GM12864 (cell line): ENCODE data around the gene C1orf105.

Source experiments
- DNase-seq: peaks from one replicate; pipeline ENCODE4 v3.0.0-alpha.2; 2011; ENCODE audit warnings: low read depth
- H3K4me3 ChIP-seq: 2 replicates; pipeline ENCODE4 v1.5.1; 2011; ENCODE audit warnings: mild to moderate bottlenecking, low read depth, low read length, control low read depth
- TF ChIP-seq, protein P1 (sequence below): IDR thresholded peaks from 2 replicates; pipeline ENCODE4 v1.5.1; 2011; ENCODE audit warnings: low read depth, mild to moderate bottlenecking, moderate library complexity, low read length, control low read depth, inconsistent platforms; ENCODE audit errors: missing control alignments

Gene C1orf105

GRCh38 chr1:172478485-172478884, 58.0 kb downstream of the C1orf105 start:
- DNase-seq: no peak
- TF ChIP-seq, protein P1, sequence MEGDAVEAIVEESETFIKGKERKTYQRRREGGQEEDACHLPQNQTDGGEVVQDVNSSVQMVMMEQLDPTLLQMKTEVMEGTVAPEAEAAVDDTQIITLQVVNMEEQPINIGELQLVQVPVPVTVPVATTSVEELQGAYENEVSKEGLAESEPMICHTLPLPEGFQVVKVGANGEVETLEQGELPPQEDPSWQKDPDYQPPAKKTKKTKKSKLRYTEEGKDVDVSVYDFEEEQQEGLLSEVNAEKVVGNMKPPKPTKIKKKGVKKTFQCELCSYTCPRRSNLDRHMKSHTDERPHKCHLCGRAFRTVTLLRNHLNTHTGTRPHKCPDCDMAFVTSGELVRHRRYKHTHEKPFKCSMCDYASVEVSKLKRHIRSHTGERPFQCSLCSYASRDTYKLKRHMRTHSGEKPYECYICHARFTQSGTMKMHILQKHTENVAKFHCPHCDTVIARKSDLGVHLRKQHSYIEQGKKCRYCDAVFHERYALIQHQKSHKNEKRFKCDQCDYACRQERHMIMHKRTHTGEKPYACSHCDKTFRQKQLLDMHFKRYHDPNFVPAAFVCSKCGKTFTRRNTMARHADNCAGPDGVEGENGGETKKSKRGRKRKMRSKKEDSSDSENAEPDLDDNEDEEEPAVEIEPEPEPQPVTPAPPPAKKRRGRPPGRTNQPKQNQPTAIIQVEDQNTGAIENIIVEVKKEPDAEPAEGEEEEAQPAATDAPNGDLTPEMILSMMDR: no peak
- no peak overlapping the region for H3K4me3 ChIP-seq

- TF ChIP-seq, protein P1: no peak
- no peak for DNase-seq
- no peak overlapping the region for H3K4me3 ChIP-seq
Measured at GRCh38 chr1:172480431-172480830, 59.9 kb downstream of the C1orf105 start.

GRCh38 chr1:172482044-172482443, 61.6 kb downstream of the C1orf105 start:
- no peak for DNase-seq
- H3K4me3 ChIP-seq: no peak overlapping the region
- TF ChIP-seq, protein P1: no peak

DNA sequence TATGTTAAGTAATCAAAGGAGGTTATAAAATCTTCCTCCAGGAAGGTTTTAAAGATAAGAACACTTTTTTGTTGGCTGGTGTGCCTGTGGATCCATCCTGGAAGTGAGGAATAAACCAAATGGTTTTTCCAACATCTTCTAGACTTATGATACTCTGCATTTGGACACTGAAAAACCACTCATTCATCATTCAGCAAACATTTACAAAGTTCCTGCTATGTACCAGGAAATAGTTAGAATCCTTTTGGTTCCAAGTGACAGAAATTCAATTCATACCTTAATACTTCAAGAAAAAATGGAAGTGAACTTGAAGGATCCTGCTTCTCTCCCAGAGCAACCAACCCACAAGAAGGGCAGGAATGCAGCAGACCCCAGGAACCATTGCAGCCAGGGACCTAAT, 63.0 kb downstream of the C1orf105 start:
- DNase-seq: no peak
- TF ChIP-seq, protein P1: no peak
- no peak overlapping the region for H3K4me3 ChIP-seq

DNA sequence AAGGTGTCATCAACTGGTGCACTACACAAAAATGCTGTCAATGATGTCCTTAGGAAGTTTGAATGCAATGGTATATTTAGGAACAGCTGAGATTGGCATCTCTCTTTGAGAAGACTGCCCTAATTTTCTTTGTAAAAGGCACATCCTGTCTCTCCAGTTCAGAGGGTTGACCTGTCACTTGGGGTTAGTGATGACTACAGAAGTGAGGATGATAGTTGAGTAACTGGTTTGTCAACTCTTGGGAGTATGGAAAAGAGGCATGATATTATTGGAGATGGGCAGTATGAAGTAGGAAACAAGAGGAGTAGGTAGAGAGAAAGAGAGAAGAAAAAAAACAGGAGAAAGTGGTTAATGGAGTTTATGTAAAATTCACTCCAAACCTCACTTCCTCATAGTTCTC, 63.8 kb downstream of the C1orf105 start:
- DNase-seq: no peak
- H3K4me3 ChIP-seq: no peak overlapping the region
- TF ChIP-seq, protein P1: no peak

DNA sequence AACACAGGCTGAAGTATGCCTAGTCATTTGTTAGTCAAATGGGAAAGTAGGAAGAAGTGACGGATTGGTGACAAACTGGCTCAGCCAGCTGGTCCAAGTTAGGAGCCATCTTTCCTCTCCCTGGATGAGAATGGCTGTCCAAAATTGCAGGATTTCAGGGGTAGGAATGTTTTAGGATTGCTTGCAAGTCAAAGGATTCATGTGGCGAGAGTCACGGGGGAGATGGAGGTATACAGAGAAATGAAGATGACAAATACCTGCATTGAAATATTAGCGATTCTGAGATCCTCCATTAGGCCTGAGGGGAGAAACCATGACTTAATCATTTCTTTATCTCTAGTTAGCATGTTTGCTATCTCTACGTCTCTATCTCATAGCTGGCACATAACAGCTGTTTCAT, 65.1 kb downstream of the C1orf105 start:
- H3K4me3 ChIP-seq: no peak overlapping the region
- no peak for DNase-seq
- TF ChIP-seq, protein P1: no peak

- DNase-seq: no peak
- no peak overlapping the region for H3K4me3 ChIP-seq
- TF ChIP-seq, protein P1: no peak
Measured at GRCh38 chr1:172486805-172487454, 66.4 kb downstream of the C1orf105 start.
